ENCODE measurements around the gene RYR3.
"Not testable (repeated sequence)": the region's sequence is repeated elsewhere in the genome, so short reads cannot be mapped to it uniquely, and the experiment has no call there.

Gene RYR3

DNA sequence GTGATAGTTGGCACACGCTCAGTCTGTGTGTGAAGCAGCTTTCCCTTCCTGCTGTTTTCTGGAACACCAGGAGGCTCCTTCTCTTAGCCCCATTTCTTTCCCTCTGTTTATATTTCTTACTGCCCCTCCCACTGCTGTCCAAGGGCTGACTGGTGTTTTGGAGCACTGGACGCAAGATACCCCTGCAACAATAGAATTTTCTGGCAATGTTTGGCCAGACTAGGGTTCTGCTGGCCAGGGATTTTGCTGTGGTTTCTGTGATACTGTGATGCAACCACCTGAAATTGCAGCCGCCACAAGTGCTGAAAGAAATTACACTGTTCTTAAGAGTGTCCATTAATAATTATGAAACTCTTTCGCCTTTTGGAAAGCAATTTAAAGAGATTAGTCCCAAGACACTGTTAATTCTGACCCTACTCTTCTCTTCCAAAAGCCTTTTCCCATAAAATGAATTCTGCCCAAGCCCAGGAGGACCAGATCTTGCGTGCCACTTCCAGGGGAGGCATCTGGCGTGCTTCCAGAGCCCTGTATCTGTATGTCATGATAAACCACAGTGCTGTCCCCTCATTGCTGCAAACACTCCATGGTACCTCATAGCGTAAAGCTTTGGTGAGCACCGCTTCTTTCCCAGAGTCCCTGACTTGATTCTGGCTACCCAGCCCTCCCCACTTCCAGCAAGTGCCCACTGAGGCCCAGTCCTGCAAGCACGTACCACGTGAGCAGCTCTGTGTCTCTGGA lies 498.1 kb downstream of the RYR3 start:
- FAIRE-seq, result no peak
- DNase-seq (ENCODE audit: insufficient read length, low spot score), result no peak

GRCh38 chr15:33810073-33810595 lies 499.4 kb downstream of the RYR3 start:
- DNase-seq (ENCODE audit: insufficient read length, low spot score), result no peak
- FAIRE-seq, result no peak

GRCh38 chr15:33810806-33811205 lies 500.0 kb downstream of the RYR3 start:
- no peak for FAIRE-seq

DNA sequence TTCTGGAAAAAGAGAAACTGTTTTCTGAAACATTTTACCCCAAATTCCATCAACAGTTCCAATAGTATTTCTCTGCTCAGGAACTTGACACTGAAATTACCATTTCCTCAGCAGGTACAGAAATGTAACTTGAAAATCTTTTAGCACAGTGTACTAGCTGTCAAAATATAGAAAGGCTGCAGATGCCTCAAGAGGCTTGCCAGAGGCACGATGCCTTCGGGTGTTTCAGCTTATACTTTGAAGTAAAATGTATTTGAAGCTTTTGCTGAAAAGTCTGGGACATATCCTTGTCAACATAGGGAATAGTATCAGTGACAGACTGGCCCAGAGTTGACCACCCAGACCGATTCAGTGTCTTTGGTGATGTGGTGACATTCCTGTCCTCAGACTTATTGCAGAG lies 503.1 kb downstream of the RYR3 start:
- DNase-seq (ENCODE audit: insufficient read length, low spot score) (no peak), FAIRE-seq (no peak)

More at GRCh38 chr15:33810806-33811205, 500.0 kb downstream of the RYR3 start:
- no peak for DNase-seq (ENCODE audit: insufficient read length, low spot score)

DNA sequence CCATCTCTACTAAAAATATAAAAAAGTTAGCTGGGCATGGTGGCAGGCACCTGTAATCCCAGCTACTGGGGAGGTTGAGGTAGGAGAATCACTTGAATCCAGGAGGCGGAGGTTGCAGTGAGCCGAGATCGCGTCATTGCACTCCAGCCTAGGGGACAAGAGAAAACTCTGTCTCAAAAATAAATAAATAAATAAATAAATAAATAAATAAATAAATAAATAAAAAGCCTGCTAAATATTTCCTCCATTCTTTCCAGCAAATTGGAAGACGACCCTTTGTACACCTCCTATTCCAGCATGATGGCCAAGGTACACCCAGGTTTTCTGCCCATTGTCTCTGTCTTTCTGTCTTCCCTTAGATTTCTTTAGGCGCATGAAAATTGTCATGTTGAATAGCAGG lies 508.7 kb downstream of the RYR3 start:
- FAIRE-seq; DNase-seq (ENCODE audit: insufficient read length, low spot score): not testable (repeated sequence)

GRCh38 chr15:33822479-33822878 lies 511.7 kb downstream of the RYR3 start:
- FAIRE-seq (no peak), DNase-seq (ENCODE audit: insufficient read length, low spot score) (no peak)

DNA sequence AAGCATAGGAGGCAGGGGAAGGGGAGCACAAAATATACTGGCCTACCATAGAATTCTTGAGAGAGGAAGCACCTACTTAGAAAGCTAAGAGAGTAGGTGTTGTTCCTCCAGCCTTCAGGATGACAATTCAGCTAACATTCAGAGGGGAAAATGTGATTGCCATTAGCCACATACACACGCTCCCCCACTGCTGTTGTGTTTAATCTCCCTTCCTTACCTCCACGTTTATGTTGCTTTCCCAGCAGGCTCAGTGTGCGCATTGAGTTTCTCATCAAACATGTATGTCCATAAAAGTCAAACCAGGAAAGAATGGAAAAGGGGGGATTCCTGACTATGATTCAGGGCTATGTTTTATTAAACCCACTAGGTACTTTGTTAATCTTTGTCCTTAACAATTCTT lies 512.4 kb downstream of the RYR3 start:
- no peak for FAIRE-seq
- DNase-seq (ENCODE audit: insufficient read length, low spot score), result no peak

- no peak for DNase-seq (ENCODE audit: insufficient read length, low spot score)
- no peak for FAIRE-seq
Measured at GRCh38 chr15:33825453-33825852, 514.7 kb downstream of the RYR3 start.

DNA sequence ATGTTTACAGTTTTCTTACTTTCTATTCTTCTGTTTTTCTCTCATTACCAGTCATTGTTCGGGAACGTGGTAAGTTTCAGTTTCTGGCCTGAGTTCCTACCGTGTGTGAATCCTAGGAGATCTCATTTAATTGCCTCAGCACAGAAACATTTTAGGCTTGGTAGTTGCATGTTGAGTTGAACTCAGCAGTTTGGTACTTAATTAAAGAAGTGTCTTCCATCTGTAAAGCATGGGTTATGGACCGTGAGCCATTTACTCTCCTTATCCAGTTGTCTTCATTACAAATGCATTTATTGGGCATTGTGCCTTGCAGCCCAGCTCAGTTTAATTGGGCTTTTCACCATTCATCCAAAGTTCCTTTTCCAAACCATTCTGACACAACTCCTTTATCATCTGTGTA lies 515.4 kb downstream of the RYR3 start:
- DNase-seq (ENCODE audit: insufficient read length, low spot score) (no peak), FAIRE-seq (no peak)

DNA sequence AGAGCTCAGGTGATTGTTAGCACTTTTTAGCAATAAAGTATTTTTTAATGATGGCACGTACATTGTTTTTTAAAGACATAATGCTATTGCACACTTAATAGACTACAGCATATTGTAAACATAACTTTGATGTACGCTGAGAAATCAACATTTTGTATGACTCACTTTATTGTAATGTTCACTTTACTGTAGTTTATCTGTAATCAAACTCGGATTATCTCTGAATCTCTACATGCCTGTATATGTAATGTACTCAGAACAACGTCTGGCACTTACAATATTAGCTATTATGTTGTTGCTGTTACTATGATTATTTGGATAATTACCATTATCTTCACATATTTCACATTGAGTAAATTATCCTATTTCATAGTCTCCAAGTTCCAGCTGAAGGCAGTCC lies 519.6 kb downstream of the RYR3 start:
- no peak for DNase-seq (ENCODE audit: insufficient read length, low spot score)
- no peak for FAIRE-seq

DNA sequence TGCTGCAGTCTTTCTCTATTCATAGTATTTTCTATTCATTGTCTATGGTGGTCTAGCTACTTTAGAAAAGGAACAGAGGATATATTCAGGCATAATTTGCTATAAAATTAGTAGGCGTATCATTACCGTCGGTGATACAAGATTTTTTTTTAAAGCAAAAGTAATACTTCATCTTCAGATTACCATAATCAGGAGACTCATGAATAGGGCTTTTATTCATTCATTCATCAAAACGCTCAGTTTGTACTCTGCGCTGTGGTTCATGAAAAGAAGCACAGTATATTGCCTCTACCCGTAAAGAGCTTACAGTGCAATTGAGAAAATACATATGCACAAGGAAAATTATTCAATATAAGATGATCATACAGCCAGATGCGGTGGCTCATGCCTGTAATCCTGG lies 520.9 kb downstream of the RYR3 start:
- DNase-seq (ENCODE audit: insufficient read length, low spot score) (no peak), FAIRE-seq (no peak)

DNA sequence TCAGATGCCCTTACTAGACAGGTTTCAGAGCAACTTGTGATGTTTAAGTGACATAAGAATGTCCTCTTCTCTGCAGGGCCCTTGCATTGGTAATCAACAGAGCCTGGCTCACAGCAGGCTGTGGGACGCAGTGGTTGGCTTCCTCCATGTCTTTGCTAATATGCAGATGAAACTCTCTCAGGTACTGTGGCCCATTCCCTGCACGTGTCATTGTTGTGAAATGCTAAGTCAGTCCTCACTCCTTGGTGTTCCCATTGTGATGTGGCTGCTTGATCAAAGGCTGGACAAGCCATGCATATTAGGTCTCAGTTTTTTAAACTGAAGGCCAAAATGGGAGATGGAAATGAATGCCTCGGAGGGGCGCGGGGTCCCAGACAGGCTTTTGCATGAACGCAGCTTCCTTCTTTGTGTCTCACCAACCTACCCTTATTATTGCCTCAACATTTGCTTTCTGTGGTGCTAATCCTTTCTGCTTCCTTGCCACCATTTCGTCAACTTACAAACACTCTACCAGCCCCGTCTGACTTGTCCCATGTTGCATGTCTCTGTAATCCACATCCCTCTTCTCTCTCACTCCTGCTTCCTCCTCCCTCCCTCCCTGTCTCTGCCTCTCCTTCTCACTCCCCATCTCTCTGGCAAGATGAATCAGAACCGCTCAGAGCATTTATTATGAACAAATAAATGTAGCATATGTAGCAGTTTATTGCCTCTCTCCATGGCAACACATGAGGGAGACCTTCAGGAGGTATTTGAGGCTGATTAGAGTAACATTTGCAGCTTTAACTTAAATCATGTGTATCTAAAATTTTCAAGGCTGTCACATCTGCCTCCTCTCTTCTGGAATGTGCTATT lies 524.4 kb downstream of the RYR3 start:
- DNase-seq (ENCODE audit: insufficient read length, low spot score) (no peak), FAIRE-seq (no peak)

DNA sequence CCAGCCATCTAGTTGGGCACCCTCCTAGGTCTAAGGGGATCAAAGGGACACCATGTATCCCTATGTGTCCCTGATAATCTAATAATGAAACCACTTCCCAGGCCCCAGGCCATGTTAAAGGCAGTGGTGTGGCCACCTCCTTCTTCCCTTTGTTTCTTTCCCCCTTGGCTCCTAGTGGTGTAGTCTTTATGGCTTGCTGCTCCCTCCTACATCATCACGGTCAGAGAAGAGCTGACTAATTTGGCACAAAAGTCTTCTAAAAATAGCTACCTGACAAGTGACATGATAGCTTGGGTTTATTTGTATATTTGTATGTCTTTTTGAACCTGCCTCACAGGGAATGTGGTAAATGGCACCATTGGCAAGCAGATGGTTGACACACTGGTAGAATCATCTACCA lies 526.5 kb downstream of the RYR3 start:
- DNase-seq (ENCODE audit: insufficient read length, low spot score), result no peak
- FAIRE-seq, result no peak

- DNase-seq (ENCODE audit: insufficient read length, low spot score) (no peak), FAIRE-seq (no peak)
Measured at GRCh38 chr15:33839540-33839939, 528.8 kb downstream of the RYR3 start.

GRCh38 chr15:33840615-33841014 lies 529.8 kb downstream of the RYR3 start:
- FAIRE-seq (no peak), DNase-seq (ENCODE audit: insufficient read length, low spot score) (no peak)

GRCh38 chr15:33844186-33844585 lies 533.4 kb downstream of the RYR3 start:
- no peak for FAIRE-seq
- DNase-seq (ENCODE audit: insufficient read length, low spot score), result no peak

DNA sequence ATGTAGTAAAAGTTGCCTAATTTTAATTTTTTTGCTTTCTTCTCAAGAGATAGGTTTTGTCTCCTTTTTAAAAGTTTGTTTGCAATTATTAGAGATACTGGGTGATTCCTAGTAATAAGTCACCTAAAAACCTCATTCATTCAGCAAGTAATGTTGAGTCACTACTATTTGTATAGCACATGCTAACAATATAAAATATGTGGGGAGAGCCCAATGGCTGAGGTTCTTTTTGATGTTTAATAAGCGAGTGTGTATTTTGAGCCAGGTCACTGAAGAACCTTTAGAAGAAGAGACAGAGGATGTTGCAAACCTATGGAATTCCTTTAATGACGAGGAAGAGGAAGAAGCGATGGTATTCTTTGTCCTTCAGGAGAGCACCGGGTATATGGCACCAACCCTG lies 533.8 kb downstream of the RYR3 start:
- DNase-seq (ENCODE audit: insufficient read length, low spot score) (no peak), FAIRE-seq (no peak)

DNA sequence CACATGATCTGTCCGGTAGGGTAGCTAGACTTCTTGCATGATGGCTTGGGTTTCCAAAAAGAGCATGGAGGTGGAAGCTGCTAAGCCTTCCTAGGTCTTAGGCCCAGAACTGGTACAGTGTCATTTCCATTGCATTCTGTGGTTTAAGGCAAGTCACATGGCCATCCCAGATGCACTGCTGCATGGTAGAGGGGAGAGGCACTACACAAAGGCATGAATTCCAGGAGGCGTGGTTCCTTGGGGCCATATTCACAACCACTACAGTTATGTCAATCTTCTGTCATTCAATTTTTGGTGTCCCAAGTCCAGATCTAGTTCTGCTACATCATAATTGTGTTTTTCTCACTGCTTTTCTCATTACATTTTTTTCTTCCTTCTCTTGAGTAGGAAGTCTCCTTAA lies 535.4 kb downstream of the RYR3 start:
- DNase-seq (ENCODE audit: insufficient read length, low spot score), result no peak
- FAIRE-seq, result no peak

GRCh38 chr15:33846862-33847261 lies 536.1 kb downstream of the RYR3 start:
- DNase-seq (ENCODE audit: insufficient read length, low spot score), result no peak
- FAIRE-seq, result no peak

DNA sequence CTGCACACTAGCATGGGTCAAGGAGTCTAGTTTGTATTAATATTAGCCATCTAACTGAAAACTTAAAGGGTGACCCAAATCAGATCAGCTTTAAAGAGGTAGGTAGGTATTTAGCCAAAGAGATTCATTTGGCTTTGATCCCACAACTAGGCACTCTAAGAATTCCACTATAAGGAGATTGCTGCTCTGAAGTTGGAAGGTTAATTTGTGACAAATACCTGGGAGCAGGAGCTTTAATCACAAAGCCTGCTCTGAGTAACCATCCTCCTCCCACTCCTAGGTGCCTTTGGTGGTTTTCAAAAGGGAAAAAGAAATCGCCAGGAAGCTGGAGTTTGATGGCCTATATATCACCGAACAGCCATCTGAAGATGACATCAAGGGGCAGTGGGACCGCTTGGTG lies 537.2 kb downstream of the RYR3 start:
- DNase-seq (ENCODE audit: insufficient read length, low spot score) (no peak), FAIRE-seq (no peak)

DNA sequence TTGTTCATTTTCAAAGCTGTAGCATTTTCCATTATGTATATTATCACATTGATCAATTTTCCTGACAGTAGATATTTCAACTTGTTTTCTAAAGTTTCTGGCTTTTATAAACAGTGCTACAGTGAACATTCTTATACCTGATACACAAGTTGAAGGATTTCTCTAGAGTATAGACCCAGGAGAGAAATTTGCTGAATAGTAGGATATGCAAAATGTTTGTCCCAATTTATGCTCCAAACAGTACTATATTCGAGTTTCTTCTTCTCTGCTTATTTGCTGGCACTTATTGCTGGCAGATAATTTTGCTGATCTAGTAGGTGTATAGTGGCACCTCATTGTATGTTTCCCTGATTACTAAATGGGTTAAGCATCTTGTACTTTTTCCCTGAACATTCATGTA lies 540.3 kb downstream of the RYR3 start:
- no peak for DNase-seq (ENCODE audit: insufficient read length, low spot score)
- no peak for FAIRE-seq

GRCh38 chr15:33852094-33852493 lies 541.3 kb downstream of the RYR3 start:
- FAIRE-seq (no peak), DNase-seq (ENCODE audit: insufficient read length, low spot score) (no peak)
